Glutamatergic neuron (in vitro differentiated cells): Measurements from ENCODE around the gene ERGIC1. TPM values are rescaled to one million over a fixed set of nuclear protein-coding genes. Genes with fewer than 3 reads are reported as not detected.

Source experiments
- DNase-seq: peaks from one replicate; pipeline ENCODE4 v3.0.0; 2022
- H3K27ac Mint-ChIP-seq: one replicate; pipeline ENCODE4 v1.8.0; 2020; ENCODE audit warnings: mild to moderate bottlenecking, mixed read lengths, inconsistent platforms; ENCODE audit not compliant: unreplicated experiment
- H3K27me3 Mint-ChIP-seq: one replicate; pipeline ENCODE4 v1.8.0; 2020; ENCODE audit warnings: mild to moderate bottlenecking, moderate library complexity, mixed read lengths, inconsistent platforms; ENCODE audit not compliant: unreplicated experiment
- H3K36me3 Mint-ChIP-seq: one replicate; pipeline ENCODE4 v1.8.0; 2020; ENCODE audit warnings: mild to moderate bottlenecking, mixed read lengths, inconsistent platforms; ENCODE audit not compliant: unreplicated experiment
- H3K4me1 Mint-ChIP-seq: one replicate; pipeline ENCODE4 v1.8.0; 2020; ENCODE audit warnings: mild to moderate bottlenecking, low read depth, mixed read lengths, inconsistent platforms; ENCODE audit not compliant: unreplicated experiment
- H3K4me3 Mint-ChIP-seq: one replicate; pipeline ENCODE4 v1.8.0; 2020; ENCODE audit warnings: mild to moderate bottlenecking, mixed read lengths, inconsistent platforms; ENCODE audit not compliant: unreplicated experiment
- H3K9me3 Mint-ChIP-seq: one replicate; pipeline ENCODE4 v1.8.0; 2020; ENCODE audit warnings: mild to moderate bottlenecking, moderate library complexity, mixed read lengths, inconsistent platforms; ENCODE audit not compliant: unreplicated experiment
- CTCF ChIP-seq: fragments of 200-600 bp; sonication (generic); IDR thresholded peaks from one replicate; pipeline ENCODE4 v1.5.0; 2021; ENCODE audit not compliant: partially characterized antibody, unreplicated experiment
- total RNA-seq: library from RNA; stranded (reverse); fragmentation: NEBNext Ultra II Directional; extraction: Animal tissue kit (Norgen Biotek cat#: 25700); gene quantifications from one replicate; pipeline ENCODE4 v1.2.1, GENCODE V29; 2021; ENCODE audit not compliant: unreplicated experiment

The ERGIC1 gene
- total RNA-seq, 1 donor from 2014 or later = 76.2 TPM

- Mint-ChIP-seq H3K27ac (no peak overlapping the region), H3K27me3 (no peaks in the 10 kb centered on the region), H3K9me3 (peaks cover 8% of the 10 kb centered on the region), H3K36me3 (peaks cover 18% of the 10 kb centered on the region), H3K4me1 (peaks cover 10% of the 10 kb centered on the region), H3K4me3 (no peak overlapping the region)
- DNase-seq = no peak
- TF ChIP-seq CTCF = no peak
These were observed 10.2 kb upstream of the ERGIC1 start for GRCh38 chr5:172823840-172824362.

- Mint-ChIP-seq H3K27ac (no peak overlapping the region), H3K9me3 (peaks cover 8% of the 10 kb centered on the region), H3K36me3 (peaks cover 18% of the 10 kb centered on the region), H3K4me3 (no peak overlapping the region), H3K27me3 (no peaks in the 10 kb centered on the region), H3K4me1 (peaks cover 14% of the 10 kb centered on the region)
- no peak for DNase-seq
- no peak for TF ChIP-seq CTCF
These were observed 8.3 kb upstream of the ERGIC1 start for GRCh38 chr5:172825610-172826204.

- DNase-seq = no peak
- H3K36me3 Mint-ChIP-seq = peaks cover 18% of the 10 kb centered on the region
- H3K9me3 Mint-ChIP-seq = peaks cover 10% of the 10 kb centered on the region
- H3K27ac Mint-ChIP-seq = no peak overlapping the region
- no peak overlapping the region for H3K4me3 Mint-ChIP-seq
- H3K27me3 Mint-ChIP-seq = no peaks in the 10 kb centered on the region
- H3K4me1 Mint-ChIP-seq = peaks cover 16% of the 10 kb centered on the region
- no peak for TF ChIP-seq CTCF
These were observed 6.2 kb upstream of the ERGIC1 start for GRCh38 chr5:172827841-172828240.

GRCh38 chr5:172828911-172829431, 5.1 kb upstream of the ERGIC1 start:
- no peak overlapping the region for H3K27ac Mint-ChIP-seq
- no peak for TF ChIP-seq CTCF
- H3K36me3 Mint-ChIP-seq = peaks cover 18% of the 10 kb centered on the region
- DNase-seq = no peak
- H3K4me3 Mint-ChIP-seq = no peak overlapping the region
- H3K27me3 Mint-ChIP-seq = no peaks in the 10 kb centered on the region
- peaks cover 10% of the 10 kb centered on the region for H3K9me3 Mint-ChIP-seq
- H3K4me1 Mint-ChIP-seq = peaks cover 16% of the 10 kb centered on the region

- no peak for TF ChIP-seq CTCF
- no peak for DNase-seq
- Mint-ChIP-seq H3K36me3 (peaks cover 15% of the 10 kb centered on the region), H3K27me3 (no peaks in the 10 kb centered on the region), H3K9me3 (peaks cover 9% of the 10 kb centered on the region), H3K4me3 (no peak overlapping the region), H3K4me1 (peaks cover 16% of the 10 kb centered on the region), H3K27ac (no peak overlapping the region)
These were observed 3.7 kb upstream of the ERGIC1 start for GRCh38 chr5:172830275-172830799.
